Mesothelial cell of epicardium (in vitro differentiated cells): ENCODE measurements around the gene ZNF618. TPM values are rescaled to one million over a fixed set of nuclear protein-coding genes. Genes with fewer than 3 reads are reported as not detected.
A peak's percentile ranks its signal among the peaks of the same experiment; 100 is the strongest.

Experiments used
- DNase-seq, 2 experiments: peaks; one replicate each; pipeline ENCODE4 v3.0.0; 2021; ENCODE audit warnings: low spot score in 2 of 2; ENCODE audit not compliant: unreplicated experiment in 2 of 2
- H3K27ac Mint-ChIP-seq: 2 replicates; pipeline ENCODE4 v1.8.0; 2021; ENCODE audit warnings: mixed read lengths
- H3K27me3 Mint-ChIP-seq: 2 replicates; pipeline ENCODE4 v1.8.0; 2021; ENCODE audit warnings: low read depth, mixed read lengths
- H3K36me3 Mint-ChIP-seq: 2 replicates; pipeline ENCODE4 v1.8.0; 2021; ENCODE audit warnings: mixed read lengths
- H3K4me1 Mint-ChIP-seq: 2 replicates; pipeline ENCODE4 v1.8.0; 2021; ENCODE audit warnings: mixed read lengths
- H3K4me3 Mint-ChIP-seq: 2 replicates; pipeline ENCODE4 v1.8.0; 2021; ENCODE audit warnings: mild to moderate bottlenecking, moderate library complexity, mixed read lengths
- H3K9me3 Mint-ChIP-seq: 2 replicates; pipeline ENCODE4 v1.8.0; 2021; ENCODE audit warnings: mixed read lengths
- total RNA-seq: library from RNA; stranded (reverse); gene quantifications from 3 replicates; pipeline ENCODE4 v1.2.1, GENCODE V29; 2021
- TF ChIP-seq, protein P1 (sequence below): fragments of 200-600 bp; sonication (generic); IDR thresholded peaks from one replicate; pipeline ENCODE4 v1.5.0; 2021; ENCODE audit warnings: antibody characterized with exemption; ENCODE audit not compliant: unreplicated experiment

Gene ZNF618
- total RNA-seq, 1 donor from 2014 or later = 78.9 TPM

DNA sequence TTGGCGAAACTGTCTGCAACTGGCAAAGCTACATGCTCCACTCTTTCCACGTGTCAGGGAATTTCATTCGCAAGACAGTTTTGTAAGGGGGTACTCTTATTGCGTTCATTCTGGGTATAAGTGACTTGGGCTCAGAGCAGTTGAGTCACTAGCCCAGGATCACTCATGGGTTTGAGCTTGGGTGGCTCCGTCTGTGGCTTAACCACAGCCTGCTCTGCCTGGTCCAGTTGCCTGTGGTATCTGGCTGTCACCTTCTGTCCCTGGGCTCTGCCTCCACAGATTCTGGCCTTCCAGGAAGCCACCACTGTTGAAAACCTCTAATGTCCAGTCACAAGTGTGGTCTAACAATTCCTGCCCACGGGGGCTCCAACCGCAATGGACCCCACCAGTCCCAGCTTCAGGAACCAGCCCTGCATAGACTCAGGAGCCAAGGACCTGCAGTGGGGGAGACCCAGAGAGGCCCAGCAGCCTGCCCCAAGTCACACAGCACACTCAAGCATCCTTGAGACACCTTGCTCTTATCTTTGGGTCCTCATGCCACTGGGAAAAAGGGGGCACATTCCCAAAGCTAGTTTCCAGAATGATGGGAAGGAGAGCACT lies 212.6 kb downstream of the ZNF618 start:
- H3K27ac Mint-ChIP-seq = no peak overlapping the region
- H3K27me3 Mint-ChIP-seq = peaks cover 13% of the 10 kb centered on the region
- DNase-seq = no peak
- TF ChIP-seq, protein P1, sequence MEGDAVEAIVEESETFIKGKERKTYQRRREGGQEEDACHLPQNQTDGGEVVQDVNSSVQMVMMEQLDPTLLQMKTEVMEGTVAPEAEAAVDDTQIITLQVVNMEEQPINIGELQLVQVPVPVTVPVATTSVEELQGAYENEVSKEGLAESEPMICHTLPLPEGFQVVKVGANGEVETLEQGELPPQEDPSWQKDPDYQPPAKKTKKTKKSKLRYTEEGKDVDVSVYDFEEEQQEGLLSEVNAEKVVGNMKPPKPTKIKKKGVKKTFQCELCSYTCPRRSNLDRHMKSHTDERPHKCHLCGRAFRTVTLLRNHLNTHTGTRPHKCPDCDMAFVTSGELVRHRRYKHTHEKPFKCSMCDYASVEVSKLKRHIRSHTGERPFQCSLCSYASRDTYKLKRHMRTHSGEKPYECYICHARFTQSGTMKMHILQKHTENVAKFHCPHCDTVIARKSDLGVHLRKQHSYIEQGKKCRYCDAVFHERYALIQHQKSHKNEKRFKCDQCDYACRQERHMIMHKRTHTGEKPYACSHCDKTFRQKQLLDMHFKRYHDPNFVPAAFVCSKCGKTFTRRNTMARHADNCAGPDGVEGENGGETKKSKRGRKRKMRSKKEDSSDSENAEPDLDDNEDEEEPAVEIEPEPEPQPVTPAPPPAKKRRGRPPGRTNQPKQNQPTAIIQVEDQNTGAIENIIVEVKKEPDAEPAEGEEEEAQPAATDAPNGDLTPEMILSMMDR = no peak
- H3K4me1 Mint-ChIP-seq = no peaks in the 10 kb centered on the region
- no peaks in the 10 kb centered on the region for H3K36me3 Mint-ChIP-seq
- no peak overlapping the region for H3K4me3 Mint-ChIP-seq
- no peaks in the 10 kb centered on the region for H3K9me3 Mint-ChIP-seq

DNA sequence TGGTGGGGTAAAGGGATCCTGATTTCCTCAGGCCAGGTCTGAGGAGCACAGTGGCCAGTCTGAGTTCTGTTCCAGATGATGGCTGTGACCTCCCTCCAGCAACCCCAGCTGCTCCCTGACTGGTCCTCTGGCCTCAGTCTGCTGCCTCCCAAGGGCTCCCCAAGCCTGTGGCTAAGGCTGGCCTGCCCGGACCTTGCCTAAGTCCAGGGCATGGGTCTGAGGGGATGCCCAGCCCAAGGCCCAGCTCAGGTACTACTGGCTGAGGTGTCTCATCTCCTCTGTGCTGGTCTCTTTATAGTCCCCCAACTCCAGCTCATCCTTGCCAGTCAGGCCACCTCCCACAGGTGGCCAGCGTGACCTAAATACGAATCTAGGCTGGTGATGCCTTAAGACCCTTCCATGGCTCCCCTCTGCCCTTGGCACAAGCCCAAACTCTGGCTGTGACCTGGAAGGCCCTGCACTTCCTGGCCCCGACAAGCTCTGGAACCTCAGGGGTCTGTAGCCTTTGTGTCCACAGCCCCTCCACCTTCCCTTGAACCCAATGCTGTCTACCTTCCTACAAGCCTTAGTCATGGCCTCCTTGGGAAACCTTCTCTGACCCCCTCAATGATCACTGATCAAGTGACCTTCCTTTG lies 213.2 kb downstream of the ZNF618 start:
- Mint-ChIP-seq H3K4me3 (no peak overlapping the region), H3K27me3 (peaks cover 13% of the 10 kb centered on the region), H3K36me3 (no peaks in the 10 kb centered on the region), H3K4me1 (no peaks in the 10 kb centered on the region), H3K9me3 (no peaks in the 10 kb centered on the region), H3K27ac (no peak overlapping the region)
- TF ChIP-seq, protein P1 = no peak
- DNase-seq = peak in 1 of 2 experiments; percentile 29

DNA sequence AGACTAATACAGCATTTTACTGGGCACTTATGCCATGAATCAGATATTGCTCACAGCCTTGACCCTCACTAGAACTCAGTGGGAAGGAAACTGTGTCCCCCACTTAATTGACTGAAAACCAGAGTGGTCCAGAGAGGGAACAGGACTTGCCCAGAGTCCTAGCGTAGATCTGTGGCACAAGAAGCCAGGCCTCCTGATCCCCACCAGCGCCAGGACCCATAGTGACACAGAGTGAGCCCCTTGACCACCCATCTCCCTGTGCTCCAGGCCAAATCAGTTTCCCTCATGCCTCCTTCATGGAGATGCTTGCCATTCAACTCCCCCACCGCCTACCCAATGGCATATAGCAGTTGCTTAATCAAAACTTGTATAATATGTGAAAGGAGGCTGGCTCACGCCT lies 214.7 kb downstream of the ZNF618 start:
- peak in 1 of 2 experiments; percentile 24 for DNase-seq

DNA sequence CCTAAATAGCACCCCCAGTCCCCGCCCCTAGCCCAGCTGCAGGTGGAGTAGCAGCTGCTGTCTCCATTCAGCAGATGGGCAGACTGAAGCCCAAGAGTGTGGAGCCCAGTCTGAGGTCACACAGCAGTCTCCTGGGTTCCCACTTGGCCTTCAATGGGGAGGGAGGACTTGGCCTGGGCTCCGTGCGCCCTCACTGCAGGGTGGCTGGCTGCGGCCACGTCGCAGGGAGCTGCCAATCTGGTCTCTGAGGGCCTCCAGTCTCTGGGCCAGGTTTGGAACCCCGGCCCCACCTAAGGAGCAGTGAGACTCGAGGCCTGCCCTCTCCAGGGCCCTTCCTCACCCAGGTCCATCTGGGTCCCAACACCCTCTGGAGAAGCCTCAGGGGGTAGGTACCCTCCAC lies 215.6 kb downstream of the ZNF618 start:
- peak in 1 of 2 experiments; percentile 11 for DNase-seq
- H3K4me1 Mint-ChIP-seq = peaks cover under 1% of the 10 kb centered on the region
- no peaks in the 10 kb centered on the region for H3K9me3 Mint-ChIP-seq
- H3K36me3 Mint-ChIP-seq = no peaks in the 10 kb centered on the region
- H3K27ac Mint-ChIP-seq = no peak overlapping the region
- TF ChIP-seq, protein P1 = no peak
- H3K27me3 Mint-ChIP-seq = peaks cover 21% of the 10 kb centered on the region
- H3K4me3 Mint-ChIP-seq = no peak overlapping the region

More for the DNA sequence above, 214.7 kb downstream of the ZNF618 start:
- Mint-ChIP-seq H3K27me3 (peaks cover 13% of the 10 kb centered on the region), H3K4me3 (no peak overlapping the region), H3K36me3 (no peaks in the 10 kb centered on the region), H3K4me1 (no peaks in the 10 kb centered on the region), H3K9me3 (no peaks in the 10 kb centered on the region), H3K27ac (no peak overlapping the region)
- TF ChIP-seq, protein P1 = no peak

DNA sequence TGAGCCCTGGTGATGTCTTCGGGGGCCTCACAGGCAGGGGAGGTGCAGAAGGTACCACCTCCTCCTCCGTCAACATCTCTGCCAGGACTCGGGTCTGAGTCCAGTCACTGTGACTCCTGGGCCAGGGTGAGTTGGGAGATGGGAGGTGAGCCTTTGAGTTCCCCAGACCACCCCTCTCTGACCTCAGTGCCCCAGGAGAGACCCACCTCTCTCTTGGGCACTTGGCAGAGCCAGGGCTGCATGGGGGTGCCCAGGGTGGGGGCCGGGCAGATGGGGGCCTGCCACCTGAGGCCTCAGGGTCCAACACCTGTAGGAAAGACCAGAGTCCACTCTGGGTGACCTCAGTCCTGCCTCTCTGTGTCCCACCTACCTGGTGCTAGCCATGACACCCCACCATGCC lies 216.2 kb downstream of the ZNF618 start:
- peak in 1 of 2 experiments; percentile 29 for DNase-seq
- Mint-ChIP-seq H3K27ac (no peak overlapping the region), H3K4me1 (peaks cover 2% of the 10 kb centered on the region), H3K4me3 (no peak overlapping the region), H3K9me3 (no peaks in the 10 kb centered on the region), H3K36me3 (no peaks in the 10 kb centered on the region), H3K27me3 (peaks cover 20% of the 10 kb centered on the region)
- TF ChIP-seq, protein P1 = no peak
